Ectodermal cell (in vitro differentiated cells): ENCODE results near the gene ARMS2.

ENCODE experiments used
- H3K27ac ChIP-seq: 2 replicates; pipeline ENCODE4 v1.7.0; 2013; ENCODE audit warnings: mild to moderate bottlenecking, low read depth, low read length; ENCODE audit not compliant: insufficient read depth, poor library complexity, severe bottlenecking
- H3K27me3 ChIP-seq: 2 replicates; pipeline ENCODE4 v1.7.0; 2013; ENCODE audit warnings: mild to moderate bottlenecking, low read length; ENCODE audit not compliant: insufficient read depth, control insufficient read depth, poor library complexity, severe bottlenecking
- H3K36me3 ChIP-seq: one replicate; pipeline ENCODE4 v1.7.0; 2013; ENCODE audit warnings: low read length; ENCODE audit not compliant: control insufficient read depth, insufficient read depth
- H3K4me1 ChIP-seq: one replicate; pipeline ENCODE4 v1.7.0; 2013; ENCODE audit warnings: low read length; ENCODE audit not compliant: control insufficient read depth, insufficient read depth
- H3K4me3 ChIP-seq: 2 replicates; pipeline ENCODE4 v1.7.0; 2013; ENCODE audit warnings: low read depth, low read length, control low read depth; ENCODE audit not compliant: insufficient read depth
- H3K9me3 ChIP-seq: 2 replicates; pipeline ENCODE4 v1.7.0; 2013; ENCODE audit warnings: mild to moderate bottlenecking, low read length, moderate library complexity; ENCODE audit not compliant: control insufficient read depth
- WGBS, 2 experiments: methylation state at CpG; one replicate each; pipeline ENCODE4 v1.1.7; 2013; ENCODE audit warnings: missing lambda C conversion rate in 2 of 2; 5-methylcytosine and 5-hydroxymethylcytosine counted together

Gene ARMS2

GRCh38 chr10:122461729-122462532 is 7.5 kb downstream of the ARMS2 start:
- WGBS, 2 experiments = 1% methylated on average over 95 of the region's 95 CpGs

GRCh38 chr10:122462533-122463465 is 8.3 kb downstream of the ARMS2 start:
- Histone ChIP-seq H3K36me3 (no peaks in the 10 kb centered on the region), H3K9me3 (no peaks in the 10 kb centered on the region), H3K4me1 (peaks cover 12% of the 10 kb centered on the region), H3K27me3 (peaks cover 78% of the 10 kb centered on the region), H3K27ac (no peak overlapping the region), H3K4me3 (peak overlapping the region; percentile 40)
- WGBS, 2 experiments = 19% methylated on average over 47 of the region's 47 CpGs

More at GRCh38 chr10:122461729-122462532, 7.5 kb downstream of the ARMS2 start:
- H3K4me1 ChIP-seq = peaks cover 12% of the 10 kb centered on the region
- H3K36me3 ChIP-seq = no peaks in the 10 kb centered on the region
- H3K9me3 ChIP-seq = no peaks in the 10 kb centered on the region
- peak overlapping the region; percentile 40 for H3K4me3 ChIP-seq
- no peak overlapping the region for H3K27ac ChIP-seq
- peaks cover 83% of the 10 kb centered on the region for H3K27me3 ChIP-seq

DNA sequence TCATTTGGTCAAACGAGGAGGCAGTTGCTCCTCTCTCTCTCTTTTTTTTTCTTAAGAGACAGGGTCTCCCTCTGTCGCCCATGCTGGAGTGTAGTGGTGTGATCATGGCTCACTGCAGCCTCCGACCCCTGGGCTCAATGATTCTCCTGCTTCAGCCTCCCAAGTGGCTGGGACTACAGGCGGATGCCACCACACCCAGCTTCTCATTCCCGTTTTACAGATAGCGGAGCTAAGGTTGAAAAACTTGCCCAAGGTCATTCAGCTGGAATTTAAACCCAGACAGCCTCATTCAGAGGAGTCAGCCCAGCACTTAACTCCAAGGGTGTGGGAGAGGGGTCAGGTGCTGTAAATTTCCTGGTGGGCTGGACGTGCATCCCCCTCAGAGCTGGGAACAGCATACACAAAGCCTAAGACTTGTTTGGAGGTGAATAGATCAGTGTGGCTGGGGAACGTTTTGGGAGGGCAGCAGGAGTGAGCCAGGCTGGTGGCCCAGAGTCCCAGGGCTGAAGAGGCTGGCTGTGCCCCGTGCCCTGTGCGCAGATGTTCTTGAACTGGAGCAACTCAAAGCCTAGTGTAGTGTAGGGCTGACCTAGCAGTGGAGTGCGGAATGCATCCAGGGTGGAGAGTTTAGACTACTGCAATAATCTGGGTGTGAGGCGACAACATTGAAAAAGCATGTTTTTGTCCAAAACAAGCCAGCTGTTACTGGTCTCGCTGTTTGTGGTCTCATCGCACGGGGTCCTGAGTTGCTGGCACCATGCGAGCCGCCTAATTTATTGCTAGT is 9.2 kb downstream of the ARMS2 start:
- H3K9me3 ChIP-seq = no peaks in the 10 kb centered on the region
- WGBS, 2 experiments = 82 to 85% methylated on average over 17 of the region's 17 CpGs
- no peak overlapping the region for H3K27ac ChIP-seq
- H3K36me3 ChIP-seq = no peaks in the 10 kb centered on the region
- peaks cover 73% of the 10 kb centered on the region for H3K27me3 ChIP-seq
- peaks cover 12% of the 10 kb centered on the region for H3K4me1 ChIP-seq
- H3K4me3 ChIP-seq = no peak overlapping the region

- Histone ChIP-seq H3K36me3 (no peaks in the 10 kb centered on the region), H3K4me3 (no peak overlapping the region), H3K9me3 (no peaks in the 10 kb centered on the region), H3K27ac (no peak overlapping the region), H3K4me1 (peaks cover 12% of the 10 kb centered on the region), H3K27me3 (peaks cover 67% of the 10 kb centered on the region)
- WGBS, 2 experiments = 89% methylated on average over 4 of the region's 4 CpGs
Measured at GRCh38 chr10:122464250-122464510, 9.7 kb downstream of the ARMS2 start.

DNA sequence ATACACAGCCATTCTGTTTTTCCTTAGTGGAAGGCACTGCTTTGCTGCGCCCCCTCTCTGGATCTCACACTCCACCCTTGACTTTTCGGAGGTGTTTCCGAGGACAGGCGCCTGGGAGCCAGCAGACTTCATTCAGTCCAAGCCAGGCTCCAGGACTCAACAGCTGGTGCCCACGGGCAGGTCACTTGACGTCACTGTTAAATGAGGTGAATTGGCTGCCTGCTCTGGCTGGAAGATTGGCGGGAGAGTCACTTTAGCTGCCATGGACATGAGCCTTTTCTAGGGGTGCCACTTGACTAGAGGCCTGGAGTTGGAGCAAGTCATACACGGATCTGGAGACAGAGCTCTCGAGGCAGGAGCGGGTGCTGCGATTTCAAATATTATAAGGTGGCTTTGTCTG is 10.1 kb downstream of the ARMS2 start:
- Histone ChIP-seq H3K27ac (no peak overlapping the region), H3K36me3 (no peaks in the 10 kb centered on the region), H3K4me3 (no peak overlapping the region), H3K27me3 (peaks cover 63% of the 10 kb centered on the region), H3K9me3 (no peaks in the 10 kb centered on the region), H3K4me1 (peaks cover 12% of the 10 kb centered on the region)
- 94% methylated on average over 11 of the region's 11 CpGs for WGBS, 2 experiments

DNA sequence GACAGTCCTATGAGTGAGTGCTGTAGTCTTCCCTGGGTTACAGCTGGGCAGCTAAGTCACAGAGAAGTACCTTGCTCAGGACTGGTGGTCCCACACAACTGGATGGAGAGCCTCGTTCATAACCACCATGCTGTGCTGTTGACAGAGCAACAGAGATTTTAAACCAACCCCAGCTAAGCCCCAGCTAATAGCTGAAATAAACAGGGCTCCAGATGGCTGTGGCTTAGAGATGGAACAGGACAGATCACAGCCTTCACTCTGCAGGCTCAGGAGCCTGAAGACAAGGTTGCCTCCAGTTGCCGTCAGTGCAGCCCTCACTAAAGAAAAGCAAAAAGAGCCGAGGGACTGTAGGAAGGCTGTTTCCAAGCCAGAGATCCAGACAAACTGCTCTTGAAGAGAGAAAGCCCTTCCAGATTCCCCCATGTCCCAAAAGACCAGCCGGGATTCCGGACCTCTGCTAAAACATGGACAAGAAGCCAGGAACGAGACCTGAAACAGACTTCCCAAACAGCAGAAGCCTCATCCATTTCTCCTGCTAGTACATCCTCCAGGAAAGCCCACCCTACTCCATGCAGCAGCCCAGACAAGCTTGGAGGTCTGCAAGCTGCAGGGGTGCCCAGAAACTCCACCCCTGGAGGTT is 11.1 kb downstream of the ARMS2 start:
- H3K27ac ChIP-seq = no peak overlapping the region
- no peaks in the 10 kb centered on the region for H3K9me3 ChIP-seq
- H3K27me3 ChIP-seq = peaks cover 54% of the 10 kb centered on the region
- 90 to 92% methylated on average over 6 of the region's 6 CpGs for WGBS, 2 experiments
- peaks cover 12% of the 10 kb centered on the region for H3K4me1 ChIP-seq
- no peak overlapping the region for H3K4me3 ChIP-seq
- H3K36me3 ChIP-seq = no peaks in the 10 kb centered on the region

GRCh38 chr10:122466951-122467381 is 12.5 kb downstream of the ARMS2 start:
- no peak overlapping the region for H3K4me3 ChIP-seq
- peaks cover 40% of the 10 kb centered on the region for H3K27me3 ChIP-seq
- H3K9me3 ChIP-seq = no peaks in the 10 kb centered on the region
- 94 to 96% methylated on average over 8 of the region's 8 CpGs for WGBS, 2 experiments
- H3K4me1 ChIP-seq = peaks cover 8% of the 10 kb centered on the region
- no peak overlapping the region for H3K27ac ChIP-seq
- no peaks in the 10 kb centered on the region for H3K36me3 ChIP-seq

GRCh38 chr10:122467701-122468100 is 13.2 kb downstream of the ARMS2 start:
- H3K36me3 ChIP-seq = no peaks in the 10 kb centered on the region
- WGBS, 2 experiments = 95% methylated on average over 6 of the region's 6 CpGs
- H3K4me1 ChIP-seq = peaks cover under 1% of the 10 kb centered on the region
- H3K9me3 ChIP-seq = no peaks in the 10 kb centered on the region
- H3K27me3 ChIP-seq = peaks cover 33% of the 10 kb centered on the region
- no peak overlapping the region for H3K27ac ChIP-seq
- no peak overlapping the region for H3K4me3 ChIP-seq

DNA sequence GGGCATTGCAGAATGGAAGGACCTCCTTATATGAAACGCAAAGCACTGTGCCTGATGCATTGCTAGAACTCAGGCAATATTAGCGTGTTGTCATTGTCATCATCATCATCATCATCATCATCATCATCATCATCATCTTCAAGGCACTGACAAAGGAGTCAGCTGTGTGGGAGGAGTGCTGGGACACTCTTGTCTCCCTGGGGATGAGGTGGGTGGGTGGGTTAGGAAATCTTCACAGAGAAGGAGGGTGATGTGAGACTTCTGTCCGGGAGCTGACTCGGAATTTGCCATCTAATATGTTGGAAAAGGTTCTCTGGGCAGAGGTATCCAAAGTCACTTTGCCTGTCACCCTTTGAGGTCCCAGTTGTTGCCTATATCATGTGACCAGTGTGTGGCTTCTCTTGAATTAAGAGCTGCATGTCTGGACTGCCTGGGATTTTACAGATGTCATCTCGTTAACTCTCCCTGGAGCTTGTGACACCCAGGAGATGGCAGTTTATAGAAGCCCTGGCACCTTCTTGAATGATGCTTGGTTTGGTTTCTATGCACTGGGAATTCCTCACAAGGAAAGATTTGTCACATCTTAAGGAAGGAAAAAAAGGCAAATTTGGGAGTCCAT is 14.0 kb downstream of the ARMS2 start:
- no peak overlapping the region for H3K4me3 ChIP-seq
- WGBS, 2 experiments = 94% methylated on average over 5 of the region's 5 CpGs
- H3K36me3 ChIP-seq = no peaks in the 10 kb centered on the region
- H3K27ac ChIP-seq = no peak overlapping the region
- H3K27me3 ChIP-seq = peaks cover 25% of the 10 kb centered on the region
- H3K9me3 ChIP-seq = no peaks in the 10 kb centered on the region
- no peaks in the 10 kb centered on the region for H3K4me1 ChIP-seq
